Measurements from ENCODE around the gene GMNC. TPM values are rescaled to one million over a fixed set of nuclear protein-coding genes. Genes with fewer than 3 reads are reported as not detected.
"Not testable (repeated sequence)": the region's sequence is repeated elsewhere in the genome, so short reads cannot be mapped to it uniquely, and the experiment has no call there.

The GMNC gene, protein sequence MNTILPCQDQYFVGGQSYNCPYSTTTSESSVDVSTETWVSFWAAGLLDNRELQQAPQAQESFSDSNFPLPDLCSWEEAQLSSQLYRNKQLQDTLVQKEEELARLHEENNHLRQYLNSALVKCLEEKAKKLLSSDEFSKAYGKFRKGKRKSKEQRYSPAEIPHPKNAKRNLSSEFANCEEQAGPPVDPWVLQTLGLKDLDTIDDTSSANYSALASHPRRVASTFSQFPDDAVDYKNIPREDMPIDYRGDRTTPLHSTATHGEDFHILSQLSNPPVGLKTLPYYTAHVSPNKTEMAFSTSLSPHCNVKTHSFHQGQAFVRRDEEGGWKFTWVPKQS
- total RNA-seq = not detected in 2 replicates

DNA sequence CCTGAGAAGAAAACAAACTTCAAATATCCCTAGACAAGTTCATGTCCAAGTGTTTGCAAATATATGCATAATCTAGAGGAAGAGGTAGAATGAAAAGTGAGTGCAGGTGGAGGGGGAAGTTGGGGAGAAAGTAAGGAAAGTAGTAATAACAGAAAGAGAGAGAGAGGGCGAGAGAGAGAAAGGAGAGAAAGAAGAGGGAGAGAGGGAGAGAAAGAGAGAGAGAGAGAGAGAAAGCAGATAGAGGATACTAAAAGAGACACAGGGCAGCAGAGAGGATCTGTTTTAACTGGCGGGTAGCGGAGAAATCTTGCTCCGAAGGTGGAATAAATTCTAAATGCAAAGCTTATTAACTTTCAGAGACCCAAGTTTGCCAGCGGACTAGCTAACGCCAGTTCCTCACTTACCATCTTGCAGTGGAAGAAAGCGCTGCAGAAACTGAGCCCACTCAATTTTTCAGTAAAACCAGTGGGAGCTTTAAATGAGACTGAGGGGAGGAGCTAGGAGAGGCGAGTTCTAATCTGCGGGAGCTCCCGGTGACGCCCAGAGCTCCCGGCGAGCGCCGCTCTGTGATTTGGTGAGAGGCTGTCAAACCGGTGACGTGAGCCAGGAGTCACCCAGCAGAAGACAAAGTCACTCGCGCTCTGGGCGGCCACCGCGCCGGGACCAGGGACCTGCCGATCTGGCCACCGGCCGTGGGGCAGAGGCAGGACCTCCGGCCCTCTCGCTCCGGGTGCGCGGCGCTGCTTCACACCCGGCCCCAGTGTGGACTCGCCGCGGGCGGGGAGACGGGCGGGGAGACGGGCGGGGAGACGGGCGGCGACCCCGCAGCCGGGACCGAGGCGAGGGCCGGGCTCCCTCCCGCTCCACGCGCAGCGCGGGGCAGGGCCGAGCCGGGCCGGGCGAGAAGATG is at the start of gene GMNC:
TSS of gene GMNC (minus strand) at position 486 of the 910 bp plus-strand sequence. CDS start at position 407, 79 bp downstream.
- intact Hi-C loops (cut with micrococcal nuclease) = loop anchor here (2.0 to 5.0 kb wide), 2 partner anchors 348 to 900 kb away; partner anchors contain the start of gene IL1RAP

DNA sequence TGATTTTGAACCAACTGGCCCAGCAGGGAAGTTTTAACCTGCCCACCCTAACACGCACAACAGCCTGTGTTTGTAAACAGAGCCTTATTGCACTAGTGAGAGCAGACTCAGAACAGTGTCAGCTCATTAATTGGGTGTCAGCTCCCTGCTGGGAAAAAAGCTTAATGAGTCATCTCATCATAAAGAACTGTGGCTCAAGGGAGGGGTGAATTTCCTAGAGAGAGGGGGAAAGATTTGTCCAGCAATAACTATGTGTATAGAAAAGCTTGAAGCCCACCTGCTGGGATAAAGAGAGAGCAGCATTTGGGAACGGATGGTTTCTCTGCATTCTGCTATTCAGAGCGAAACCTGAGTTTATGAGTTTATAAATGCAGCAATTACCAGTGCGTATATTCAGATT is 48.9 kb upstream of the GMNC start:
- intact Hi-C loops (cut with micrococcal nuclease) = no loop called here

DNA sequence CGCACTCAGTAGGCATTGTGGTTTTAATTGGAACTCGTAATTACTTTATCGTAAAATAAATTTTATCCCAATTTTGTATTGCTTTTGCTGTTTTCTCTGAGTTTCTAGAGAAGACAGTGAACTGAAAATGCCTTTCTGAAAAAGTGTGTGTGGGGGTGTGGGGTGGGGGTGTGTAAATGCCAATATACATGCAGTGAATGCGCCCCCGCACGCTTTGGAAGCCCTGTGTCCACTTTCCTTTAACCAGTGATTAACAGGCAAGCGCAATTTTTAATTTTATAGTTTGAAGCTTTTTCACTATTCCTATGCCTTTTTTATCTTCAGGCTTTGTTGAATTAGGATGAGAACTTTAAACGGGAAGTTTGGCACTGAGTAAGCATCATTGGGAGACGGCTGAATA is 47.4 kb upstream of the GMNC start:
- intact Hi-C loops (cut with micrococcal nuclease) = no loop called here

DNA sequence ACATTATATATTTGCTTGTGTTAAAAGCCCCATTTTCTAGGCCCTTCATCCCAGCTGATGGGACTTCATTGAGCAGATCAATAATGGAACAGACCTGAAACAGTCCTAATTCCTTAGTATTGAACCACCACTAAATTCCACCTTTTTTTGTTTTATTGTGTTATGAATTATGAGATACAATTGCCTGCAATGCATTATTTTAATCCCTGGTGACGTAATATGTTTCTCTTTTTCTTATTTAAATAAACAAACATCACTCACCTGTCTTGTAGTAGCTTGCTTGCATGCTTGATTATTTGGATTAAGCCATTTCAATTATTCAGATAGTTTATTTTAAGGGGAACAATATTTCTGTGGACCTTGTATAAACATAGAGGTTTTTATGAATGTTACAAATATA is 40.7 kb upstream of the GMNC start:
- intact Hi-C loops (cut with micrococcal nuclease) = no loop called here

DNA sequence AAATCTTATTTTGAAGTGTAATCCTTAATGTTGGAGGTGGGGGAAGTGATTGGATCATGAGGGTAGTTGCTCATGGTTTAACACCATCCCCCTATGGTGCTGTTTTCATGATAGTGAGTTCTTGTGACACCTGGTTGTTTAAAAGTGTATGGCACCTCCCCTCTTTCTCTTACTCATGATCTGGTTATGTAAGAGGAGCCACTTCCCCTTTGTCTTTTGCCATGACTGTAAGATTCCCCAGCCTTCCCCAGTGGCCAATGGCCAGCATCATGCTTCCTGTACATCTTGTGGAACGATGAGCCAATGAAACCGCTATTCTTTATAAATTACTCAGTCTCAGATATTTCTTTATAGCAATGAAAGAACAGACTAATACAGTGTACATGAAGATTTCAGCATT is 39.8 kb upstream of the GMNC start:
- intact Hi-C loops (cut with micrococcal nuclease) = no loop called here

DNA sequence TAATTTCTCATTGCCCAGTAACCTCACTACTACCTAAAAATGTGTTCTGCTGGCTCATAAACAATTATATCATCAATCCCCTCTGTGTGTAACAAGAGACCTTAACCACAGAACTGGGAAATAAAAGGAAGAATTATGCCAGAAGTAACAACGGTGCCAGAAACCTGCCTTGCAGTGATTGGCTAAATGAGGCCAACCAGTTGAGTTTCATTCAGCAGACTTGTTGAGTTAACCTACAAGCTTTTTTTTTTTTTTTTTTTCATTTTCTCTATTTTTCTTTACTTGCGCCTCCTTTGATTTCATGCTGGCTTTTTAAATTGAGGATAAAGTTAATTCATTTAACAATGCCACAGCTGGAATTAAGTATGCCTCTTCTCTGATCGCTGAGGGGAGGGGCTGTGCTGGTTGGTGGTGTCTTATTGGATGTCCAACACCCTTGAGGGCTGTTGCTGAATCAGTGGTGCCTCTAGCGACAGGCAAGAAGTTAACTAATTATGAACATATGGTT is 30.0 kb upstream of the GMNC start:
- intact Hi-C loops (cut with micrococcal nuclease) = no loop called here

DNA sequence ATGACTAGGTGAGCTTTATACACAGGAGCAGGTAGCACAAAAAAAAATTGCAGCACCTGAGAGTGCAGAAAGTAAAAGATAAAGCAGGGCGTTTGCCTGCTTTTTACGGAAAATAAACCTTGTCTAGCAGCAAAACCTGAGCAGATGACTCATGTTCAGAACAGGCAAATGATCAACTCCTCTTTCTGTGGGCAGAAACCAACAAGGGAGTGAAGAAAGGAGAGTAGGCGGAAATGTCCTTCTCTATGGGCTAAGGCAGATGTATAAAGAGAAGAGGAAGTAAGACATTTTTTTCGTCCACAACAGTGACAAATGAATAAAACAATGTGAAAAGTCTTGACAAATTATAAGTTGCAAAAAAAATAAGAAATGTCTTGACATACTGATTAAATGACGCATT is 24.5 kb upstream of the GMNC start:
- intact Hi-C loops (cut with micrococcal nuclease) = no loop called here

DNA sequence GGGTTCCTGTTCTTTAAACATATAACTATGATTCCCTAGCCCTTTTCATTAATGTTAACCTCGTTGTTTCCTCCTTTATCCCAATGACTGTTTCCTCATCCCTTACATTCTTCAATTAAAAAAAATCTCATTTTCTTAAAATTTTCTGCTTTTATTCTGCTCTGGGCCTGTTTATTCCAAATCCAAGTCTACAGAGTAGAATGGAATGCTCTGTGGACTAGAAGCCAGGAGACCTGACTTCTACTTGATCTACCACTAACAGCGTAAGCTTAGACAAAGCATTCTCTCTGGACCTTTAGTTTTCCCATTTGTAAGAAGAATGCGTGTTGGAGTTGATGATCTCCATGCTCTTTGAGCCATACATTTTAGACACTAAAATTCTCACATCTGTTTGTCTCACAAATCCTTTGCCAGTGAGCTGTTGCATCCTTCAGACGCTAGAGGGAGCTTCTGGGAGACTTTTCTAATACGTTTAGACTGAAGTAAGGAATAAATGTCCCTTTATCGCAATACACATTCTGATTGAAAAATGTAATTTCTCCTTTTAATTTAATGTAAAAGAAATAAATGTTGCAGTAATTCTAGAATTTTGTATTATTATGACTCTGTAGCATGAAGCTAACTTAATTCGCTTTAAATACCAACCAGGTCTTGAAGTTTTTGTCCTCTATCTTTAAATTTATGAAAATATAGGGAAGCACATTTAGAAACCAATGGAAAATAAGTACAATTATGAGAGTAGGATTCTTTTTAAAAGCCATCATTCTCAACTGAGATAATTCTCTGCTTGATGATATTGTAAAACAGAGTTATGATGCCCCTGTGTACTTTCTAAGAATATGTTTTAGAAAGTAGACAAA is 21.7 kb upstream of the GMNC start:
- intact Hi-C loops (cut with micrococcal nuclease) = loop anchor here (1.0 kb wide), 1 partner anchor 167 kb away; no protein-coding TSS in a partner anchor

DNA sequence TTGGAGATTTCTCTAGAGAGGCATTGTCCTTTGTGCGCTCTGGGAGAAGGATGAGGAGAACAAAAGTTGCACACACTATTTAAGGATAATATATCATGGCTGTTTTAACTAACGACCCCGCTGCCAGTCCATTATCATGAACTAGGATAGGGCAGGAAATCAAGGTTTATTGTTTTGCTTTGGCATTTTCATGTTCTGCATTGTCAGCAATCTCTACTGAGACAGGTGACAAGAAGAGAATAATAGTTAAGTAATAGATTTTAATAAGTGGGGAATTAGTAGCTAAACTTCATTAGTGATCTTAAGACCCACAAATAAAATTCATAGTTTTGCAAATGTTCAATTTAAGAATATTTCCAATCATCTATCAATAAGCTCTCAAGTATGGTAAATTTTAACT is 20.6 kb upstream of the GMNC start:
- intact Hi-C loops (cut with micrococcal nuclease) = no loop called here

DNA sequence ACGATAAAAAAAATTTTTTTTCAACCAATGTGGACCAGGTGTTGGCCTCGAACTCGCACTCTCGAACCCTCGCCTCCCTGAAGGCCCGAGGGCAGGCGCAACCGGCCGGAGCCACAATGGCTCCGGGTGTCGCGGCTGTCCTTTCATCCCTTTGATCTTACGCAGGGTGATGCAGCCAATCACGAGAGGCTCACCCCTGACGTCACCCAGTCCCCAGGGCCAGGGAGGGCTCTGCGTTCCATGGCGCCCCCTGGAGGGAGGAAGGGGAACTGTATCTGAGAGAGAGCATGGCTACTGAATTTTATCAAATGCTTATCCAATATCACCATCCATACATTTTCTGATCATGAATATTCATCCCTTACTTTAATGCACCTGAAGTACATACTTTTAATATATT is 15.4 kb upstream of the GMNC start:
- intact Hi-C loops (cut with micrococcal nuclease) = no loop called here

DNA sequence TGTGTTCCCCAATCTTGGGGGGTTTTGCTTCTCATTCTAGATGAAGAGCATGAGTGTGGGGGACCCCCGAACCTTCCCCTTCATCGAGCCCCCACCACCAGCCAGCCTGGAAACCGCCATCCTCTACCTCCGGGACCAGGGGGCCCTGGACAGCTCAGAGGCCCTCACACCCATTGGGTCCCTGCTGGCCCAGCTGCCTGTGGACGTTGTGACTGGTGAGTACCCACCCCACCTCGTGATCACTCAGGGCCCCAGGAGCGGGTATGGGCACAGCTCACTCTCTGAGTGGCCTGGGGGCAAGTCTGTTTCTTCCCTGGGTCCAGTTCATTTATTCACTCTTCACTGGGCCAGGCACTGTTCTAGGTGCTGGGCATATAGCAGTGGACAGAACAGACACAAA is 13.9 kb upstream of the GMNC start:
- intact Hi-C loops (cut with micrococcal nuclease) = not testable (repeated sequence)

DNA sequence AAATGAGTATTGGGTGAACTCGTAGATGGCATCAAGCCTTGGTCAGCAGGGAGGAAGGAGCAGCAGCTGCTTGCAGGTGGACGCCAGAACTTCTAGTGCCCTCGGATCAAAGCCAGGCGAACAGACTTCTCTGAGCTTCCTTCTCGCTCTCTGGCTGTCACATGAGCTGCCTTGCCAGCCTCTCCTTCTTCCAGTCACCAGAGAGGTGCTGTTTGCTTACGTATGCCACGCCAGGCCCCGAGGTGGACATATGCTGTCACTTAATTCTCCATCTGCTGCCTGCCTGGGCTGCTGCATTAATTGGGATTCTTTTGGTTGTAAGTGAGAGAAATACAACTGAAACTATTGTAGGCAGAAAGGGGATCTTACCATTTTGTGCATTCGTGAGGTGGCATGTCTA is 12.6 kb upstream of the GMNC start:
- intact Hi-C loops (cut with micrococcal nuclease) = not testable (repeated sequence)

DNA sequence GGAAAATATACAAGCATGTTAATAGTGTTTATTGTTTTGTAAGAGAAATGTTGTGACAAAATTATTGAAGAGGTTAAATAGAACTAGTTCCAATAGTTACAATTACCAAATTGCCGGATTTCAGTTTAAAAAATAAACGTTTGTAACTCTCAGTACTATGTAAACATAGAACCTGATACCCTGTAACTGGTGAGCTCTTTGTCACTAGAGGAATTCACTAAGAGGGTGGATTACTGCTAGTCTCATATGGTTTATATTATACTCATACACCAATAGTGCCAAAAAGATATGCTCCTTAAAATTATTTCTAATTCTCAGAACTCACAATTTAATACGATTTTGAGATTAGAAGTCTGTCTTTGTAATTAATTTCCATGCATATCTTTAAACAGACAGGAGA is 7.6 kb upstream of the GMNC start:
- intact Hi-C loops (cut with micrococcal nuclease) = no loop called here

DNA sequence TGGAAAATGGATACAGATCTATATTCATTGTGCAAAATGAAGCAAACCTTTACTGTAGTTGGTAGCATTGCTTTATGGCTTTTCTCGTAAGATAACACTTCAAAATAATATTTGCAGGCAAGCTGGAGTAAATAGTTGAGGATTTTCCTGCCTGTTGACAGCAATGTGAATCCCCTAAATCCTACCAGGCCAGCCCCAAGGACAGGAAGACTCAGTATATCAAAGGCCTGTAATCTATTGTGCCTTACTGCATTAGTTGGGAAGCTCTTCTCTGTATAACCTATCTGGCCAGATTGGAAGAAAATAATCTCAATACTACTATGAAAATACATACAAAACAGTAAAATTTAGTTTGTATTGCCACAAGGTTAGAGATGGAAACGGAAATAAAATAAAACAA is 4.6 kb upstream of the GMNC start:
- intact Hi-C loops (cut with micrococcal nuclease) = no loop called here

DNA sequence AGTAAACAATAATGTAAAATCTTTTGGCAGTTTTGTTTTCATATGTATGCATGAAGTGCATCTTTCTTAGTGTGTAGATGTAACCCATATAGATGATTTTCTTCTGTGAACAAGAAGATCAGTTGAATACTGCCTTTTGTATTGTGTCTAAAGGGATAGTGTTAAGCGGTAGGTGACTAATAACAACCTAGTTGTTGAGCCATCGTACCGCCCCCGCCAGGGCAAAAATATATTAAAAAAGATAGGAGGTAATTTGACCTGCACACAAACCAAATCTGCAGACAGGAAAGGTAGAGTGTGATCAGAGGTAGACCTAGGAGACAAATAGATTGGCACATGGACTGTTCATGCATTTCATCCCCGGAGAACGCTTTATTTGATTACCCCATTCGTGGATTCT is 3.3 kb upstream of the GMNC start:
- intact Hi-C loops (cut with micrococcal nuclease) = no loop called here

DNA sequence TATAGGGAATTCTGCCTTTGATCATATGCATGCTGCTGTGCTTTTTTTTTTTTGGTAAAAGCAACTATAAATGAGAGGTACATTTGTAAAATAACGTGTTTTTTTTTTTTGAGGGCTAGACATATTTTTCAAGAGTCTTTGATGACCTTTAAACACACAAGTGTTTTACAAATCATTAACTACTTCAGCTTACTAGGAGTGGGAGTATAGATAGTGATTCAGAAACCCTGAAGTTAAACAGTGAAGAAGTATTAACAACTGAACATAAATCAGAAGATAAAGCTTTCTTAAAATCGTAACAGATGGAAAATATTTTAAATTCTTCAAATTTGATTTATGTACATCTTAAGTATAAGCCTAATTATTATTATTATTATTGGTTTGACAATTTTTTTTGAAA is 2.9 kb upstream of the GMNC start:
- intact Hi-C loops (cut with micrococcal nuclease) = no loop called here

DNA sequence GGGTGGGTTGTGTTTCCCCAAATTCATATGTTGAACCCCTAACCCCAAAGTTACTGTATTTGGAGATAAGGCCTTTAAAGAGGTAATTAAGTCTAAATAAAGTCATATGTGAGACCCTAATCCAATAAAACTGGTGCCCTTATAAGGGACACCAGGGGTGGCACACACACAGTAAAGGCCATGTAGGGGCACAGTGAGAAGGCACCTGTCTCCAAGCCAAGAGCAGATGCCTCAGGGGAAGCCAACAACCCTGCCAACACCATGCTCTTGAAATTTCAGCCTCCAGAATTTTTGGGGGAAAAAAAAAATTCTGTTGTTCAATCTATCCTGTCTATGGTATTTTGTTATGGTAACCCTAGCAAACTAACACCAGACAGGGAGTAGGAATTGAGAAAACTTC is 1.5 kb upstream of the GMNC start:
- intact Hi-C loops (cut with micrococcal nuclease) = loop anchor here (5.0 kb wide), 1 partner anchor 902 kb away; no protein-coding TSS in a partner anchor

DNA sequence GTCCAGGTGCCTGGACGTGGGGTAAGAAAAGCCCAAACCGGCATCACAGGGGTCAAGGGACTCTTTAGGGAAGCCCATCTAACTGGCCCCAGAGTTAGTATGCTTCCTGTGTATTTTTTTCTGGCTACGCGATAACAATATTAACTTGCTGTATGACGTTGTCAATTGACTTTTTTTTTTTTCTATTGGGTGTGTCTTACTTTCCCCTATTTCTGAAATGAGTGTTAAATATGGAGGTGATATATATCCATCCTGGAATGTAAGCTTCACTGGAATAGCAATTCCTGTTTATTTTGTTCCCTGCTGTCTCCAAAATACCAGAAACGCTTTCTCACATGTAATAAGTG is 598 bp upstream of the GMNC start:
- intact Hi-C loops (cut with micrococcal nuclease) = loop anchor here (2.0 to 5.0 kb wide), 2 partner anchors 348 to 901 kb away; partner anchors contain the start of gene IL1RAP

DNA sequence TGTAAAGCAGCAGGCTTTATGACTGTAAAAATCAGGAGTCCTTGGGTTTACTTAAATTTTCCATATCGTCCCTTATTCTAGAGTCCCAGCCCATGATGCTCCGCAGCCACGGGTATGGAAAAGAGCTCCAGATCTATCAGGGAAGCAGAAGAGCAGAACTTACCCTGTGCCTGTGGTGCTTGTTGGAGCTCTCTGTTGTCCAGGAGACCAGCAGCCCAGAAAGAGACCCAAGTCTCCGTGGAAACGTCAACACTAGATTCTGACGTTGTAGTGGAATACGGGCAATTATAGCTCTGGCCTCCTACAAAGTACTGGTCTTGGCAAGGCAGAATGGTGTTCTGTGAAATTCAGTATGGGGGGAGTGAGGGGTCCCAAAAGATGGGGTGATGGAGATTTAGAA is 2.0 kb downstream of the GMNC start:
- intact Hi-C loops (cut with micrococcal nuclease) = loop anchor here (5.0 kb wide), 1 partner anchor 898 kb away; no protein-coding TSS in a partner anchor

DNA sequence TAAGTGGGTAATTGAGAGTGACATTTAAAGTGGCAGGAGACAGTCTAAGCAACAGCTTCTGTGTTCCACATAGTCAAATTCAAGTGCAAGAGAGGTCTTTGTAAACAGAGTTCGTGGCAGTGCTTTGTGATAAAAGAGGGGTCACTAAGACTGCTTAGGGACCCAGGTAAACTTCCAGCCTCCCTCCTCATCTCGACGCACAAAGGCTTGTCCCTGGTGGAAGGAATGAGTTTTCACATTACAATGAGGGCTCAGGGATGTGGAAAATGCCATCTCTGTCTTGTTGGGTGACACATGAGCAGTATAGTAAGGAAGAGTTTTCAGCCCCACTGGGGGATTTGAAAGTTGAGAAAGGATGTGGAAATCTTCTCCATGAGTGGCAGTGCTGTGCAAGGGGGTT is 7.3 kb downstream of the GMNC start:
- intact Hi-C loops (cut with micrococcal nuclease) = no loop called here

DNA sequence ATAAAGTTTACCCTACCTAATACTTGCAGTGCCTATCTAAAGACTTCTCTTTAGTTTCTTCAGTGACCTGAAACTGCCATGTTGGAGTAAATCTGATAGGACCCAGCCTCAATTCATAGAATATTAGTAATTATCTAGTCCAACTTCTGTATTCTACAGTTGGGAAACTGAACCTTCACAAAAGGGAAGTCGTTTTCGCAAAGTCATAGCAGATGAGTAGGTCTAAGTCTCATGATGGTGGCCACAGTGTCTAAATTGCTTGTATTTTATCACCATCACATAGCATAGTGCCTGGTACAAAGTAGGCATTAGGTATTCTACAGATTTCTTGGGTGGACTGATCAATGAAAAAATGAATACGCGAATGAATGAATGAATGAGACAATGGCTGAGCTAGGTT is 8.4 kb downstream of the GMNC start:
- intact Hi-C loops (cut with micrococcal nuclease) = no loop called here
